Inferior parietal cortex (tissue), 1 donor: ENCODE measurements around the gene THSD4.
A peak's percentile ranks its signal among the peaks of the same experiment; 100 is the strongest.
"Not testable (repeated sequence)": the region's sequence is repeated elsewhere in the genome, so short reads cannot be mapped to it uniquely, and the experiment has no call there.

ENCODE experiments used
- DNase-seq: peaks from one replicate; pipeline ENCODE4 v3.0.0-alpha.2; 2016; ENCODE audit errors: extremely low spot score

The THSD4 gene

DNA sequence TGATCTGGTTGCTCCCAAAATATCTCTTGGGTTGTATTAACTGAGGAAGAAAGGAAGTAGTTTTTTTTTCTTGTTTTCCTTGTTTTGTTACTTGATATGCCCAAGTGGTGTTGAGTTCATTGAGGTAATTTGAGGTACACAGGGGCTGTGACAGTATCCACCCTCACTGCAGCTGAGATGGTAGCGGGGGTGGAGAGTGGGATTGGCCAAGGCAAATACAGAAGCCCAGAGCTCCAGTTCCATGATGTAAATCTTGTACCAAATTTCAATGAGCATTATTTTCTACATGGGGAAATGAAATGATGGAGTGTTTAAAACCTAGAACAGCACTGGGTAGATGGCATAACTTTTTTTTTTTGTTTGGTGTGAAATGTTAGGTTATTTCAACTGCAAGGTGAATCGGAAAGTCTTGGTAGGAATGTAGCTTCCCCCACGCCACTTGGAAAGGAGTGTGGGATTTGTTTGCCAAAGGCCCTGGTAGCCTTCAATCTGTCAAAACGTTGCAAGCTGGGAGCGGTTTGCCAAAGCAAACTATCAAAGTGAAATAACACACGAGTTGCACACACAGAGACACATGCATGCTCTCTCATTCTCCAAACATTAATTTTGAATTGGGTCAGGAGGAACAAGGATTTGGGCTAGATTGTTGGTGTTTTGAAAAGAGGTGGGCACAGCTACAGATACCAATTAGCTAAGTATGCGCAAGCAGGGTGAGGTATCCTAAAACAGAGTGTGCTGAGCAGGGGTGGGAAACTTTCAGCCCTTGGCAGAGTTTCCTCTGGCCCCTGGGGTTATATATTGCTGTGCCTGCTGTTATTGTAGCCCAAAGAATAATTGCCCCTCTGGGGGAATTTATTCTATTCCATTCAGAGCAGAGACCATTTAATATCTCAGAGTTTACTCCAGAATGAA lies 34.6 kb downstream of the THSD4 start:
- no peak for DNase-seq

DNA sequence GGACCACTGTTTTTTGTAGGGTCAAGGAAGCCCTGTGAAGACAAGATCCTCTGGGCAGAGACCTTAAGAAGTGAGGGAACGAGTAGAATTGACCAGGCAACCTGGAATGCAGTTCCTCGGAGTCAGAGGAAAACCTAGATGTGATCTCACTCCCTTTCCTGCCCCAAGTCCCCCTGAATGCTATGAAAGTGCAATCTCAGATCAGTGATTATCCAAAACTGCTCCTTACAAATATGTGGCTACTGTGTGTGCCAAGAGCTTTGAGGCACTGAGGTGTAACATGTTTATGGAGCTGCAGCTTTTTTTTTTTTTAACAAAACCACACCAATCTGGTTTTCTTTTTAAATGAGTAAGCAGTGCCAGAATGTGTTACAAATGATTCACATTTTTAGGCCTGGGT lies 35.8 kb downstream of the THSD4 start:
- DNase-seq = no peak

DNA sequence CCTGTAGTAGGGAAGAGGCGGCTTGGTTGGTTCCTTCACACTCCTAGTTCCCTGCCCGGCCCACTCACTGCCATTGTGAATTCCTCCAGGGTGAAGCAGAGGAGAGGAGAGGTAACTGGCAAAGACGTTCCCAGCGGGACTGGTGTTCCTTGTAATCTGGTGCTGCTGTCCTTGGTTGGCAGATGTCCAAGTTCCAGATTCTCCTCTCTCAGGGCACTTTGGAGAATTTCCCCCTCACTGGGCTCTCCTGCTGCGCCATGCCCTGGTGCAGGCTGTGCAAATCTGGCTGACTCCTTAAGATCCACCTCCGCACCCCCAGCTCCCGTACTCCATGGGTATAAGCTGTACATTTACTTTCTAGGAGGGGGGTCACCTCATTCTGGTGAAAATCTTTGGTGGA lies 37.3 kb downstream of the THSD4 start:
- DNase-seq = no peak

DNA sequence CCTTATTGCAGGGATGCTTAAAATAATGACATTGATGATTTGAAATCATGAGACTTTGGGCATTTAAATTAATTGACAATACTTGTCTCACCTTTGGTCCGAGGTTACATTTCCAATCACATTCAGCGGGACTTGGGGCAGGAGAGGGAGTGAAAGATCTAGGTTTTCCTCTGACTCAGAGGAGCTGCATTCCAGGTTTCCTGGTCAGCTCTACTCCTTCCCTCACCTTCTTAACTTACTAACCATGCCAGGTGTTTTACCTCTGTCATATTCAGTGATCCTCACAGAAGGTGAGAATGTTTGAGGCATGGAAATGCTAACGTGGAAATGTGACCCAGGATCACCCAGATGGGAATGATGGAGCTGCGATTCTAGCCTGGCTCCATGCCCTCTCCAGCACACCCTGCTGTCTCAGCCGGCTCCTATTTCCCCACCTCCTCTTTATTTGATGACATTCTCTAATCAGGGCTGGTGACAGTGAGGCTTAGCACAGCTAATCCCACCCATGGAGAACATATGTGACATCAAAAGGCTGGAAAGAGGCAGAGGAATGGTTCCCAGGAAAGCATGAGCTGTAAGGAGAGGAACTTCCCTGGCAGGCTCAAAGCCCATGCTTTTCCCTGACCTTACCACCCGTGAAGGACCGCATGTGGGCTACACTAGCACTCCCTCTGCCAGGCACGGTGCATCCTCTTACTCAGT lies 38.7 kb downstream of the THSD4 start:
- DNase-seq = no peak

DNA sequence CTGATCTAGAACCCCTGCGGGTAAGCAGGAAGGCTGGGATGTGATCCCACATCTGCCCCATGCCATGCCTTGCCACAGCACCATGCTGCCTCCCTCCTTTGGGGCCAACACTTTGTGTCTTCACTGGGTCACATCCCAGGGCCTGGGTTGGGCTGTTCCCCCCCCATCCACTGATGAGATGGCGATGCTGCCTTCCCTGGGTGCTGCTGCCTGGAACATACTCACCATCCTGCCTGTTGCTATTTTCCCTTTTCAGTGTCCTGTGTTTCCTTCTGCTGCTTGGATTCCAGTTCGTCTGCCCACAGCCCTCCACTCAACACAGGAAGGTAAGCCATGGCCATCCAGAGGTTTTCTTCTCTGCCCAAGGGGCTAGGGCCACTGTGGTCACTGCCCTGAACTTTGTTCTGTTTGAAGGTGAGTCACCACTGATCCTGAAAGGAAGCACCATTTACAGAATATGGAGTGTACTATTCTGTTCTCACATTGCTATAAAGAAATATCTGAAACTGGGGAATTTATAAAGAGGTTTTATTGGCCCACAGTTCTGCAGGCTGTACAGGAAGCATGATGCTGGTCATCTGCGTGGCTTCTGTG lies 39.4 kb downstream of the THSD4 start:
- no peak for DNase-seq

DNA sequence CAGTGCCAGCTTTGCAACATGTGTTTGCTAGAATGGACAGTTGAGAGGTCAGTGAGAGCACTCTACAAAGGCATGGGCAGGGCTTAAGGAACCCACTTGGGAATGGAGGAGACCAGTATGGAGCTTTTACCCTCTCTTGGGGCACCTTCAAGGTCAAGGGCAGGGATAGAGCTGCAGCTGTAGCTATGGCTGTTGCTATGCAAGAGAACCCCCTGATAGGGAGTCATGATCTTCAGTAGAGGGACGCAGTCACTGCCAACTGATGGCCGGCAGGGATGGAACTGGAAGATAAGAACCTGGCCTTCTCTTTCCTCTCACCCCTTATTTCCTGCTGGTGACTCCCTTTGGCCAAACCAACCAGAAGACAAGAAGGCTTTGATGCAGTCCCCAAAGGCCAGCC lies 40.3 kb downstream of the THSD4 start:
- DNase-seq = no peak

DNA sequence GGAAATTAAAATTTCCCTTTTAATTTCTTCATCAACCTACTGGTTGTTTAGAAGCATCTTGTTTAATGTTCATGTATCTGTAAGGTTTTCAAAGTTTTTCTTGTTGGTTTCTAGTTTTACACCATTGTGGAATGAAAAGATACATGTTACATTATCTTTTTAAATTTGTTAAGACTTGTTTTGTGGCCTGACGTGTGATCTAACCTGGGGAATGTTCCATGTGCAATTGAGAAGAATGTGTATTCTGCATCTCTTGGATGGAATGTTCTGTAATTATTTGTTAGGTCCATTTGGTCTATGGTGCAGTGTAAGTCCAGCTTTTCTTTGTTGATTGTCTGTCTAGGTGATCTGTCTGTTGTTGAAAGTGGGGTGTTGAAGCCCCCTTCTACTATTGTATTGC lies 45.7 kb downstream of the THSD4 start:
- no peak for DNase-seq

DNA sequence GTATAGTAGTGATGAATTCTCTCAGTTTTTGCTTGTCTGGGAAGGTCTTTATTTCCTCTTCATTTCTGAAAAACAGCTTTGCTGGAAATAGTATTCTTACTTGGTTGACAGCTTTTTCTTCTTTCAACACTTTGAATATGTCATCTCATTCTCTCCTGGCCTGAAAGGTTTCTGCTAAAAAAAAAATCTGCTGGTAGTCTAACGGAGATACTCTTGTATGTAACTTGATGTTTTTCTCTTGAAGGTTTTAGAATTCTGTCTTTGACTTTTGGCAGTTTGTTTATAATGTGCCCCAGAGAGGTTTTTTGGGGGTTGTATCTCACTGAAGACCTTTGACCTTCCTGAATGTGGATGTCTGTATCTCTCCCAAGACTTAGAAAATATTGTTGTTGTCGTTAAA lies 47.0 kb downstream of the THSD4 start:
- DNase-seq = no peak

DNA sequence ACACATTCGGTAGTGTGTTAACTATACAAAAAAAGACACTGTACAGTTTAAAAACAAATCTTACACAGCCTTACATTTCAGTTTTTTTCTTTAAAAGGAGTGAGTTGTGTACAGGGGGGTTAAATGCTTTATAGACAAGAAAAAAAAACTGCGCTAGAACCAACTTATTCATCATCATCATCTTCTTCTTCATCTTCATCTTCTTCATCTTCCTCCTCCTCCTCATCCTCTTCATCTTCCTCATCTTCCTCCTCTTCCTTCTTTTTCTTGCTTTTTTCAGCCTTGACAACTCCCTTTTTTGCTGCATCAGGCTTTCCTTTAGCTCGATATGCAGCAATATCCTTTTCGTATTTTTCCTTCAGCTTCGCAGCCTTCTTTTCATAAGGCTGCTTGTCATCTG lies 49.3 kb downstream of the THSD4 start:
- not testable (repeated sequence) for DNase-seq

DNA sequence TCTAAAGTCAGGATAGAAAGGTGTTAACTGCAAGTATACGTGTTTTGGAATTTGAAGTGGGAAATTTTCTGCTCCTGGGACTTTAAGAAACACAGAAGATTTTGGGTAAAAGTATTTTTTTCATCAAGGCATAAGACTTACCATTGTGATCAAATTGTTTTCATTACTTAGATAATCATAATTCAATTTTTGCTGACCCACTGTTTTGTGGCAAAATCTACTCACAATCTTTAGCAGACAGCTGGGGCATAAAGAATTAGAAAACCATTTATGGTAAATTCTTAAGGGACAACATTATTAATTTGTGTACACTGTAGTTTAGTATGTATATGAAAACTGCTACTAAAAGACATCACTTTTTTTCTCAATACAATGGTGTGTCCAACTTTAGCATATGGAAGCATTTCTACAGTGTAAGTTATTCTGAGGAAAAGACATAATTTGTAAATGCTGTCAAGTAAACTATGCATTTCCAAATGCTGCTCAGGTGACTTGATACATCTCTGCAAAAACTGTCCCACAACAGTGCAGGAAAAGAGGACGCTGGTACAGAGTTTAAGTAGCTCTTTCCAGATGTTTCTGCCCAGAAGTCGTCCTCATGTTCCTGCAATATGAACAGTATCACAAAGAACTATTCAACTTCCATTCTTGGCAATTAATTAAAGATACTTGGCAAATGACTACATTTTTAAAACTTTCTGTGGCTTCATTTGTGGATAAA lies 52.3 kb downstream of the THSD4 start:
- no peak for DNase-seq

DNA sequence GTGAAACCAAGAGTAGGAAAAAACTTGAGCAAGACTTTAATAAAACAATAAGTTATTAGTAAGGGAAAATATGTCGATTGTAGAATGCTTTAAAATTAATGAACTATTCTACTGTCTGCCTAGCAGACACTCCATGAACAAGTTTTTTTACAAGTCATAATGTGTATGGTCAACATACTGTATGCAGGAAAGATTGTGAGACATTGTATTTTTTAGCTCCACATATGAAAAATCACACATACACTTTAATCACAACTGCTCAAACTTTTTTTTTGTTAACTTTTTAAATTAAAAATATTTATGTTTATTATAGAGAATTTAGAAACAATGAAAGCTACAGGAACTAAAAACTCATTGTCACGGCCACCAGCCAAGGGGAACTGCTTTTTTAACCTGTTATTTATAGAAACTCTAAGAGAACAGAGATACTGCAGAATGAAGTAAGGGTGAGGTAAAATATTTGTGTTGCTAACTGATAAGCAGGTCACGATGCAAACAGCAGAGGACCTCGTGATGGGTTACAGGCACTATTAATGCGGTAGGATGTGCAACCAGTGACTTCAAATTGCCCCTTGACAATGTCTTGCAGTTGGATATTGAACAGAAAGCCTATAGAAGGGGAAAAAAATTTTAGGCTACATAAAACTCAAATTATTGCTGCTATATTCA lies 53.0 kb downstream of the THSD4 start:
- no peak for DNase-seq

DNA sequence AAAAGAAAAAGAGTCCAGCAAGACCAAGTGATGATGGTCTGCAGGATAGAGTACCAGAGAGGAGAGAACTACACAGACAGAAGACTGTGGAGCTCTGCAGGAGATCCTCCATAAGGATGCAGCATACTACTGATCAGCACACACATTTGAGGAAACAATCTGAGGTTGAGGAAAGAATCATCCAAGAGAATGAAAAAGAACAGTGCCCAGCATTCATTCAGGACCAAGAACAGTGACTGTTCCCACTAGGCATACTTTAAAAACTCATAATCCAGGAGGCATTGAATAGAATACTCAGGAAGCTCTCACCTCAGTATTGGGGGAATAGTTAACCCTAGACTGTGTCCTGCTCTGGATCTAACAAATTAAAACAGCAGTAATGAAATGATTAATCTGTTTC lies 54.9 kb downstream of the THSD4 start:
- no peak for DNase-seq

DNA sequence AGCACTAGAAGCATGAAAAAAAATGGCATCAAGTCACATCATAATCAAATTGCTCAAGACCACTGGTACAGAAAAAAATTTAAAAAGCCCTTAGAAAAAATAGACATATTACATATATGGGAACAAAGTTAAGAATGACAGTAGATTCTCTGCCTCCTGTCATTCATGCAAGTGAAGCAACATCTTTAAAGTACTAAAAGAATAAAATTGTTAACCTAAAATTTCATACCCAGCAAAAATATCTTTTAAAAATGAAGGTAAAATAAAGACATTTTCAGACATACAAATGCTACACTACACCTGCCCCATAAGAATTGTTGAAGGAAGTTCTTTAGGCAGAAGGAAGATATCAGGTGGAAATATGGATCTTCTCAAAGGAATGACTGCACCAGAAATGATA lies 55.9 kb downstream of the THSD4 start:
- no peak for DNase-seq

DNA sequence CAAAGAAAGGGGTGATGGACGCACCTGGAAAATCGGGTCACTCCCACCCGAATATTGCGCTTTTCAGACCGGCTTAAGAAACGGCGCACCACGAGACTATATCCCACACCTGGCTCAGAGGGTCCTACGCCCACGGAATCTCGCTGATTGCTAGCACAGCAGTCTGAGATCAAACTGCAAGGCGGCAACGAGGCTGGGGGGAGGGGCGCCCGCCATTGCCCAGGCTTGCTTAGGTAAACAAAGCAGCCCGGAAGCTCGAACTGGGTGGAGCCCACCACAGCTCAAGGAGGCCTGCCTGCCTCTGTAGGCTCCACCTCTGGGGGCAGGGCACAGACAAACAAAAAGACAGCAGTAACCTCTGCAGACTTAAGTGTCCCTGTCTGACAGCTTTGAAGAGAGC lies 59.1 kb downstream of the THSD4 start:
- not testable (repeated sequence) for DNase-seq

DNA sequence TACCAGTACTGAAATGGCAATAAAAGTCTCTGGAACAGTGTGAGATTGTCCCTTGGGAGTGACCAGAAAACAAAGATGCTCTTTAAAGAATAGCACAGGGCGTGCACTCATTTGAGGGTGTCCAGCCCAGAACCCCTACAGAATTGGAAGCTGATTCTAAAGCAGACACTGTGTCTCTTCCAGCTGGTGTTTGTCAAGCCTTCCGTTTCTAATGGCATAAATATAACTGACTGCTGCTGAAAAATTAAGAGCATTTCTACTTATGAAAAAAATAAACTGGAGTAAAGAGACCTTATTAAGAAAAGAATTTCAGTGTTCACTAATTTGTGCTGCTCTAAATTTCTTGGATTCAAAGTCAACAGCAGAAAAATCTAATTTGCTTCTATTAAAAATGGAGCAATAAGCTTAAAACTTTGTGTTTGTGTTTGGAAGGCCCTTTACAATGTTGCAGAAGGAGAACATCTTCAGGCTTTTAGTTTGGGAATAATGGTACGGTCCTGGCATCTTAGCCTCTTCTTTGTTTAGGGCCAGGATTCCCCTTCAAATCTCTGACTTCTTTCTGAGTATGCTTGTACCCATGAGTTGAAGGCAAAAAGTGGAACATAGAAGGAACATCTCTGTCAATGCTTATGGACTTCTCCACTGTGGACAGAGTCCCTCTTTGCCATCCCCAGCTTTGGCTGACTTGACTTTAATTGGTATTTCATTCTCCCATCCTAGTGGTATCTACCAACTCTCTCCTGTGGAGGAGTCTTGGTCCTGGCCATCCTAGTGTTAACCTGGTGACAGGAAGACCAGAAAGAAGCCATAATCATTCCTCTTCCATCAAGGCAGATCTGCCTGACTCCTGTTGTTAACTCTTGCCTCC lies 65.9 kb downstream of the THSD4 start:
- no peak for DNase-seq

DNA sequence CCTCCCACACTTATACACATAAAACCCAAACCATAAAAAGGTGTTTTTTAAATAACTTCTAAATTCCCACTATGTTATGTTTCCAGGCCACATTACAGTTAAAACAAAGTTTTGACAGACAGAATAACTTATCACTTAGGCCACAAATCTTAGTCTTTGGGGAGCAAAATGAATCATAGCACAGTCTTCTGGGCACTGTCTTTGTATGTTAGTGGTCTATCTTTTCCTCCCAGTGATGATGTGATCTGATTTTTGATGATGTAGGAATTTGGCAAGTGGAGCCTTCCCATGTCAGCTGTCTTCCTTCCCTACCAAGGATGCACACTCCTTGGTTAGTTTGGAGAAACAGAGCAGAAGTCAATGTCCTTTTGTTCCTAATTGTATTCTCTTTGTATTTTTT lies 67.3 kb downstream of the THSD4 start:
- DNase-seq = peak; percentile 5

DNA sequence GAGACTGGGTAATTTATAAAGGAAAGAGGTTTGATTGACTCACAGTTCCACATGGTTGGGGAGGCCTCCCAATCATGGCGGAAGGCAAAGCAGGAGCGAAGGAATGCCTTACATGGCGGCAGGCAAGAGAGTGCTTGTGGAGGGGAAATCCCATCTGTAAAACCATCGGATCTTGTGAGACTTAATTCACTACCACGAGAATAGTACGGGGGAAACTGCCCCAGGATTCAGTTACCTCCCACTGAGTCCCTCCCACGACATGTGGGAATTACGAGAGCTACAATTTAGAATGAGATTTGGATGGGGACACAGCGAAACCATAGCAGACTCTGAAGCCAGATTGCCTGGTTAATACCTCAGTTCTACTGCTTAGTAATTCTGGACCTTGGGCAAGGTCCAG lies 67.8 kb downstream of the THSD4 start:
- no peak for DNase-seq

DNA sequence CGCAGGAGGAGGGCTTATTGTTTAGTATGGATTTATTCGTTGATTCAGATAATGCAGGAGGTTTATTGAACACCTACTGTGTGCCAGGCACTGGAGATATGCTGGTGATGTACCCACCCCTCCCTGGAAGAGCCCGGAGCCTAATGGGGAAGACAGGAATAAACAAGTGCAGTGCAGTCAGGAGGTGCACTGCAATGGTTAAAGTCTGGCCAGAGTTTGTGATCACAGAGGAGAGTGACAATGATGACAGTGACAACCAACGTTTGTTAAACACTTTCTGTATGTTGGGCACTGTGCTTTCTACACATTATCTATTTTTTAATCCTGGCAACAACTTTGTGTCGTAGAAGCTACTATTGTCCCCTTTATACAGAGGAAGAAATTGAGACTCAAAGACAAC lies 70.4 kb downstream of the THSD4 start:
- DNase-seq = no peak

DNA sequence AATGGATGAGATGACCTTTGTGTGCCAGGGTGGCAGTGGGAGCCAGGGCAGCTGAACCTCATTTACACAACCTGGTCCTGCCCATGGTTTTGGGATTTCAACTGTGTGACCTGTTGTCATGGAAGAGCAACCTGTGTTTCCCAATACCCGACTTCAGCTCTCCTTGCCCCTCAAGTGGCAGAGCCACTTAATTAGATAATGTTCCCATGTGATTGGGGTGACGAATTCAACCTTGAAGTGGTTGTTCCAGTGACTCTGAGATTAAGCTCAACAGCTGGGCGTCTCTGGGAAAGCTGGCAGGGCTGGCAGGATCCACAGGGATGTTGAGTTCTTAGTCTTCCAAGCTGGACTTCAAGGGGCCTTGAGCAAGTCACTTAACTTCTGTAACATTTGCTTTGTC lies 71.0 kb downstream of the THSD4 start:
- DNase-seq = no peak

DNA sequence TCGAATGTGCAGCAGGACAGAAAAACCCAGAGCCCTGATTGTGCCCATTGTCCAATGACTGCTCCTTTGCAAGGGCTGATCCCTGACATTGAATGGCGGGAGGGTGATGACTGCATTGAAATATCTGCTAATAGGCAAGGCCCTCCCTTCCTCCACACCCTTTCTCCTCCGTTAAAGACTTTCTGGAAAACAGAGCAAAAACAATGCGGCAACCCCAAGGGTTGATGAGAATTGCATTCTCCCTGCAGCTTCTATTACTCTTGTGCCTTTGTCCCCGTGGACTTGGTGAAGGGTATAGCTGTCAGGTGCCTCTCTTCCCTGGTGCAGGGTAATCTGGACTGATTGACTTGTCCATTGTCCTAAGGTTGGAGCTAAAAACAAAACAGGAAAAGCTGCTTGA lies 71.8 kb downstream of the THSD4 start:
- DNase-seq = no peak

DNA sequence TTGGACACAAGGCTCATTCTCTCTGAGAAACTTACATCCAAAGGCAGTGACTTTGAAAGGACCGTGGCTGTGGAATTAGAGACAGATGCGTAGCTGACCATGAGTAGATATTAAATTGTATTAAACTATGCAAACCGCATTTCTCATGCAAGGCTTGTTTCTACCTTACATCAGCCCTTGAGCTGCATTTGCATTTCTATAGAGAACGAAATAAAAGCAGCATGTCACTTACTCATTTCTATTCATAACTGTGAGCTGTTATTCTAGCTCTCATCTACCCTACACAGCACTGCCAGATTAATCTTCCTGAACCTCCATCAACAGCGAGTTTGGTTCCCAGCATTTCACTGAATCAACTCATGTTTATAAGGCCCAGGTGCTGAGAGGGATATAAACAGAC lies 72.3 kb downstream of the THSD4 start:
- DNase-seq = no peak
